GM12878 (cell line): ENCODE results near the gene LARGE1. TPM values are rescaled to one million over a fixed set of nuclear protein-coding genes. Genes with fewer than 3 reads are reported as not detected.

Experiments used
- ATAC-seq: fragments of 200-7000 bp; cut with Tn5 transposase; 3 replicates; pipeline ENCODE4 v1.9.1; 2020; ENCODE audit warnings: mild to moderate bottlenecking, moderate library complexity
- BruUV-seq: library from RNA; stranded (reverse); fragments of 400-500 nt; replicated peaks from 2 replicates; lab custom pipeline; 2021; lab: Mats Ljungman, UMichigan
- CTCF ChIA-PET: fragments of 300-600 bp; sonication (Branson Sonifier 250); formaldehyde crosslinking; extraction: SDS; loops from one replicate; lab custom pipeline; 2021; ENCODE audit warnings: inconsistent platforms; lab: Yijun Ruan, JAX
- POLR2A ChIA-PET: fragments of 350-600 bp; formaldehyde crosslinking; extraction: SDS; loops from one replicate; lab custom pipeline; 2021; ENCODE audit warnings: inconsistent platforms; lab: Charles Lee
- RAD21 ChIA-PET: fragments of 300-600 bp; sonication (Branson Sonifier 250); formaldehyde crosslinking; loops from one replicate; lab custom pipeline; 2023; ENCODE audit warnings: antibody characterized with exemption; ENCODE audit not compliant: unreplicated experiment; lab: Charles Lee
- SMC1A ChIA-PET: fragments of 300-600 bp; sonication (Branson Sonifier 250); formaldehyde crosslinking; loops from one replicate; lab custom pipeline; 2023; ENCODE audit not compliant: unreplicated experiment, uncharacterized antibody; lab: Charles Lee
- DNase-seq: peaks from one replicate; pipeline ENCODE4 v3.0.0-alpha.2; 2011; ENCODE audit warnings: low read depth, low spot score
- FAIRE-seq: peaks from 3 replicates; lab custom pipeline; 2011; peaks lifted over from hg19 to GRCh38; lab: Jason Lieb, UNC
- H2AFZ ChIP-seq: 2 replicates; pipeline ENCODE4 v1.6.0; 2011; ENCODE audit warnings: low read depth, low read length, control low read depth; ENCODE audit not compliant: control insufficient read depth
- H3K27ac ChIP-seq: 2 replicates; pipeline ENCODE4 v1.5.1; 2011; ENCODE audit warnings: control low read depth; ENCODE audit not compliant: control insufficient read depth, insufficient read depth
- H3K27me3 ChIP-seq, 2 experiments: replicated peaks in 1 of 2; 2 replicates each; pipeline versions ENCODE4 v1.6.0 to v1.6.1; 2011; ENCODE audit warnings: low read length in 1 of 2; ENCODE audit not compliant: control insufficient read depth in 2 of 2, insufficient read depth in 2 of 2
- H3K36me3 ChIP-seq, 2 experiments: 2 replicates each; pipeline ENCODE4 v1.5.1; 2011; ENCODE audit warnings: low read length in 1 of 2; ENCODE audit not compliant: control insufficient read depth in 2 of 2, insufficient read depth in 2 of 2
- H3K4me1 ChIP-seq: 2 replicates; pipeline ENCODE4 v1.6.1; 2011; ENCODE audit warnings: mild to moderate bottlenecking, low read length, moderate library complexity, mixed read lengths; ENCODE audit not compliant: control insufficient read depth, insufficient read depth
- H3K4me2 ChIP-seq: 2 replicates; pipeline ENCODE4 v1.6.0; 2011; ENCODE audit warnings: control low read depth; ENCODE audit not compliant: control insufficient read depth, insufficient read depth
- H3K4me3 ChIP-seq: fragments of 200-600 bp; sonication (generic); 2 replicates; pipeline ENCODE4 v1.5.1; 2016
- H3K79me2 ChIP-seq: 2 replicates; pipeline ENCODE4 v1.6.0; 2011; ENCODE audit warnings: low read length; ENCODE audit not compliant: control insufficient read depth, insufficient read depth
- H3K9ac ChIP-seq: 2 replicates; pipeline ENCODE4 v1.8.0; 2011; ENCODE audit warnings: low read length, control low read depth, mixed read lengths; ENCODE audit not compliant: control insufficient read depth, insufficient read depth
- H3K9me3 ChIP-seq: replicated peaks from 3 replicates; pipeline ENCODE4 v1.5.1; 2011; ENCODE audit warnings: mild to moderate bottlenecking, low read length; ENCODE audit not compliant: control insufficient read depth, insufficient read depth
- H4K20me1 ChIP-seq: 2 replicates; pipeline ENCODE4 v1.6.0; 2011; ENCODE audit not compliant: control insufficient read depth, insufficient read depth
- ATF3 ChIP-seq: IDR thresholded peaks from 2 replicates; pipeline ENCODE4 v1.6.1; 2011; ENCODE audit warnings: low read depth, mild to moderate bottlenecking, low read length, moderate library complexity, borderline replicate concordance; ENCODE audit errors: extremely low read depth
- BRCA1 ChIP-seq: IDR thresholded peaks from 2 replicates; pipeline ENCODE4 v1.6.1; 2011; ENCODE audit warnings: low read depth, low read length, improper control_type of control experiment
- CBX5 ChIP-seq: sonication (generic); IDR thresholded peaks from 2 replicates; pipeline ENCODE4 v1.6.1; 2016; ENCODE audit warnings: low read depth, moderate library complexity, mild to moderate bottlenecking, inconsistent platforms
- E2F4 ChIP-seq: IDR thresholded peaks from 2 replicates; pipeline ENCODE4 v1.6.1; 2012; ENCODE audit warnings: low read depth, low read length, improper control_type of control experiment
- EGR1 ChIP-seq, 2 experiments: IDR thresholded peaks; 1 replicate in 1 of 2; 2 replicates in 1 of 2; pipeline ENCODE4 v1.6.1; 2011 to 2012; ENCODE audit warnings: low read depth in 2 of 2, low read length in 2 of 2, borderline replicate concordance in 1 of 2, mild to moderate bottlenecking in 1 of 2, moderate library complexity in 1 of 2
- KLF5 ChIP-seq: fragments of 450-650 bp; IDR thresholded peaks from 2 replicates; pipeline ENCODE4 v1.6.1; 2014; ENCODE audit warnings: mild to moderate bottlenecking; ENCODE audit not compliant: partially characterized antibody
- MEF2A ChIP-seq: IDR thresholded peaks from 2 replicates; pipeline ENCODE4 v1.6.1; 2011; ENCODE audit warnings: low read depth, mild to moderate bottlenecking, low read length, moderate library complexity; ENCODE audit not compliant: insufficient read depth
- MLLT1 ChIP-seq: fragments of 450-650 bp; IDR thresholded peaks from 2 replicates; pipeline ENCODE4 v1.6.1; 2016; ENCODE audit warnings: mild to moderate bottlenecking
- RB1 ChIP-seq: fragments of 450-650 bp; formaldehyde crosslinking; IDR thresholded peaks from 2 replicates; pipeline ENCODE4 v1.6.1; 2017; ENCODE audit warnings: mild to moderate bottlenecking, borderline replicate concordance
- RELB ChIP-seq: fragments of 450-650 bp; IDR thresholded peaks from 2 replicates; pipeline ENCODE4 v1.6.1; 2017; ENCODE audit warnings: low read depth, mild to moderate bottlenecking, moderate library complexity
- RUNX3 ChIP-seq: IDR thresholded peaks from 2 replicates; pipeline ENCODE4 v1.6.1; 2012; ENCODE audit warnings: low read length, inconsistent platforms
- STAT1 ChIP-seq: fragments of 450-650 bp; conservative IDR thresholded peaks from 2 replicates; pipeline ENCODE4 v1.6.1; 2014; ENCODE audit warnings: antibody characterized with exemption, mild to moderate bottlenecking
- TCF7 ChIP-seq: IDR thresholded peaks from 2 replicates; pipeline ENCODE4 v1.6.1; 2014; ENCODE audit warnings: antibody characterized with exemption, borderline replicate concordance
- ZNF622 ChIP-seq: fragments of 450-650 bp; IDR thresholded peaks from 2 replicates; pipeline ENCODE4 v1.6.1; 2017; ENCODE audit warnings: mild to moderate bottlenecking, inconsistent platforms
- ZNF687 ChIP-seq: fragments of 450-650 bp; IDR thresholded peaks from 2 replicates; pipeline ENCODE4 v1.6.1; 2017; ENCODE audit warnings: mild to moderate bottlenecking, moderate library complexity
- WGBS: methylation state at CpG from one replicate; pipeline ENCODE4 v1.1.6; 2016; ENCODE audit warnings: low lambda C conversion rate; ENCODE audit not compliant: insufficient replicate concordance, insufficient coverage; ENCODE audit errors: missing lambda C conversion rate; 5-methylcytosine and 5-hydroxymethylcytosine counted together
- in situ Hi-C: fragments of 300-500 bp; cut with MboI; formaldehyde crosslinking; loops from 9 replicates; pipeline ENCODE4 v1.14.3; 2018; ENCODE audit warnings: mixed read lengths
- intact Hi-C: fragments of 100-400 bp; cut with micrococcal nuclease; formaldehyde crosslinking; loops from one replicate; pipeline ENCODE4 v1.14.2; 2022; ENCODE audit not compliant: unreplicated experiment
- polyA plus RNA-seq, 11 experiments: library from polyadenylated mRNA; depleted of rRNA in 4 of 11; unstranded in 6 of 11; stranded (reverse) in 5 of 11; fragments of >200 nt; fragmentation: Nextera tagmentation in 4 of 11; fragmentation: Illumina TruSeq in 1 of 11; extraction: Ambion mirVana in 4 of 11; extraction: Trizol in 1 of 11; gene quantifications; 1 replicate in 1 of 11; 2 replicates in 10 of 11; pipeline versions ENCODE4 v1.2.1 to v1.2.3, GENCODE V29; 2011 to 2016; ENCODE audit warnings: inconsistent platforms in 2 of 11, missing spikeins in 2 of 11, low read depth in 1 of 11
- total RNA-seq, 4 experiments: library from RNA; depleted of rRNA in 3 of 4; stranded (reverse); fragments of >200 nt in 3 of 4; fragmentation: Illumina TruSeq in 1 of 4; extraction: Trizol in 1 of 4; gene quantifications; 2 replicates each; pipeline versions ENCODE4 v1.2.1 to v1.2.3, GENCODE V29; 2013 to 2021

The LARGE1 gene
- total and polyA plus RNA-seq, 10 of the 15 experiments (the other 5 are each of a cell fraction or from before 2014, with no cell fraction given): 3.2 to 41.4 (median 17.3) TPM

- Histone ChIP-seq H3K4me1 (peaks cover 50% of the 10 kb centered on the region), H4K20me1 (no peaks in the 10 kb centered on the region), H3K27me3 (no peaks in the 10 kb centered on the region), H3K4me2 (no peak overlapping the region), H2AFZ (no peak overlapping the region), H3K36me3 (peaks cover 0 to 3% of the 10 kb centered on the region in 2 experiments; a peak in 1 of 4 replicates), H3K9me3 (no peaks in the 10 kb centered on the region), H3K27ac (no peak overlapping the region), H3K9ac (no peak overlapping the region), H3K4me3 (no peak overlapping the region), H3K79me2 (no peaks in the 10 kb centered on the region)
- in situ Hi-C loops: loop anchor here (5.0 to 10.0 kb wide), 4 partner anchors 215 to 1842 kb away; no protein-coding TSS in a partner anchor
- POLR2A ChIA-PET: interaction anchor here (1.8 kb wide), 1 partner anchor 170 kb away, joined by 5 read pairs; no protein-coding TSS in a partner anchor
- intact Hi-C loops: loop anchor here (1.0 to 10.0 kb wide), 6 partner anchors 84 to 1112 kb away; no protein-coding TSS in a partner anchor
- RAD21 ChIA-PET: interaction anchor here (0.9 to 6.4 kb wide), 20 partner anchors 11 to 803 kb away, joined by 3 to 167 read pairs (median 4); no protein-coding TSS in a partner anchor
- ATAC-seq (no peak), FAIRE-seq (no peak), DNase-seq (no peak)
- BruUV-seq: no TSS peak
- WGBS: 90% methylated on average over 10 of the region's 11 CpGs
- TF ChIP-seq ZNF687: no peak
- no peak for TF ChIP-seq ZNF622
- no peak for TF ChIP-seq RB1
- no peak for TF ChIP-seq EGR1 (IDR thresholded peaks at IDR 0.05; ENCODE audit: borderline replicate concordance in 1 of 2, low read depth in 2 of 2, low read length in 2 of 2)
- TF ChIP-seq RUNX3: no peak
- no peak for TF ChIP-seq MEF2A
- TF ChIP-seq TCF7: no peak
- no peak for TF ChIP-seq E2F4
- no peak for TF ChIP-seq MLLT1
- TF ChIP-seq STAT1: no peak
- TF ChIP-seq ATF3: no peak
- no peak for TF ChIP-seq CBX5
- TF ChIP-seq BRCA1: no peak
- no peak for TF ChIP-seq RELB
- no peak for TF ChIP-seq KLF5
- CTCF ChIA-PET: interaction anchor here (0.8 to 9.9 kb wide), 30 partner anchors 9 to 808 kb away, joined by 3 to 157 read pairs (median 6); no protein-coding TSS in a partner anchor
- SMC1A ChIA-PET: interaction anchor here (0.8 to 7.5 kb wide), 26 partner anchors 8 to 1721 kb away, joined by 3 to 156 read pairs (median 4); no protein-coding TSS in a partner anchor
These were observed 617.7 kb downstream of the LARGE1 start for GRCh38 chr22:33302549-33302948.
